ENCODE measurements around the gene PDE8B.

Gene PDE8B

DNA sequence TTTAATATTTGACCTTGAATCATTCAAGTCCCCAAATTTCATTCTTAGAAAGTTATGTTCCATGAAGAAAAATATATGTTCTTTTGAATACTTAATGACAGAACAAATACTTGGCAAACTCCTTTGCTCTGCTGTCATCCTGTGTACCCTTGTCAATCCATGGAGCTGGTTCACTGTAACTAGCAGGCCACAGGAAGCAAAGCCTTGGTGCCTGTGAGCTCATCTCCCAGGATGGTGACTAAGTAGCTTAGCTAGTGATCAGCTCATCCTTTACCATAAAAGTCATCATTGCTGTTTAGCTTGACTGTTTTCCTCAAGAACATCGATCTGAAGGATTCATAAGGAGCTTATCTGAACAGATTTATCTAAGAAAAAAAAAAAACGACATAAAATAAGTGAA, 216.2 kb downstream of the PDE8B start:
- H3K4me3 ChIP-seq (ENCODE audit: low read depth, low read length) = no peak overlapping the region
- TF ChIP-seq, protein P1, sequence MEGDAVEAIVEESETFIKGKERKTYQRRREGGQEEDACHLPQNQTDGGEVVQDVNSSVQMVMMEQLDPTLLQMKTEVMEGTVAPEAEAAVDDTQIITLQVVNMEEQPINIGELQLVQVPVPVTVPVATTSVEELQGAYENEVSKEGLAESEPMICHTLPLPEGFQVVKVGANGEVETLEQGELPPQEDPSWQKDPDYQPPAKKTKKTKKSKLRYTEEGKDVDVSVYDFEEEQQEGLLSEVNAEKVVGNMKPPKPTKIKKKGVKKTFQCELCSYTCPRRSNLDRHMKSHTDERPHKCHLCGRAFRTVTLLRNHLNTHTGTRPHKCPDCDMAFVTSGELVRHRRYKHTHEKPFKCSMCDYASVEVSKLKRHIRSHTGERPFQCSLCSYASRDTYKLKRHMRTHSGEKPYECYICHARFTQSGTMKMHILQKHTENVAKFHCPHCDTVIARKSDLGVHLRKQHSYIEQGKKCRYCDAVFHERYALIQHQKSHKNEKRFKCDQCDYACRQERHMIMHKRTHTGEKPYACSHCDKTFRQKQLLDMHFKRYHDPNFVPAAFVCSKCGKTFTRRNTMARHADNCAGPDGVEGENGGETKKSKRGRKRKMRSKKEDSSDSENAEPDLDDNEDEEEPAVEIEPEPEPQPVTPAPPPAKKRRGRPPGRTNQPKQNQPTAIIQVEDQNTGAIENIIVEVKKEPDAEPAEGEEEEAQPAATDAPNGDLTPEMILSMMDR (IDR thresholded peaks at IDR 0.05; ENCODE audit: low read depth, low read length) = no peak

DNA sequence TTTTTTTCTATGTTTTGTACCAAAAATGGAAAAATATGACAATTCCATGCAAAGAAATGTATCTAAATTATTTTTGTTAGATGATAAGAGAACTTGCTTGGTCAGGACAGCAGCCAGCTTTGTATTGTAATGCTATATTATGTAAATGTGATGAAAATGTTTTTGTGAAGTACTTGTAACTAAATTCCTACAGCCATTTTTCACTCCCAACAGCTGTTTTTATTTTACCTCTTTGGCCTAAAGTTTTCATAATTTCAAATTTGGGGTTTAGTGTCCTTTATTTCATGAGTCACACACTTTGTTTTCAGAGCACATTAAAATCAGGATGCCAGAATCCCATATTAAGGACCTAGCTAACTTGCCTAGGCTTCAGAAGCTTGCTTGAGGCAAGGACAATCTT, 217.5 kb downstream of the PDE8B start:
- H3K4me3 ChIP-seq (ENCODE audit: low read depth, low read length) = no peak overlapping the region
- TF ChIP-seq, protein P1 (IDR thresholded peaks at IDR 0.05; ENCODE audit: low read depth, low read length) = no peak

DNA sequence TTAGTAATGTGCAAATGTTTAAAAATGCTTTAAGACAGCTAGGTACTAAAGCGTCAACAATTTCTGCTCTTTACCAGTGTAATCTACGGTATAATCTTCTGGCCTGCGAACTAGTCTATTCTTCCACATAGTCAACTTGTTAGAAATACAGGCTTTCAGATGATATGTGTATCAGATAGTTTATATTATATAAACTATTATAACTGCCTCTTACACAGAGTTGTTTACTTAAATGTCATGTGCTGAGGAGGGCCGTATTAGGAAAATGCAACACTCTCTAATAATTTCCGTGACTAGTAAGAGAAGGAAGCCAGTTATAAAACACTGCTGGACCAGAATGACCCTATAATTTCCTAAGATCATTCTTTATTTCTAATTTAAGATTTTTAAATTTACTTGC, 218.0 kb downstream of the PDE8B start:
- TF ChIP-seq, protein P1 (IDR thresholded peaks at IDR 0.05; ENCODE audit: low read depth, low read length) = no peak
- no peak overlapping the region for H3K4me3 ChIP-seq (ENCODE audit: low read depth, low read length)

DNA sequence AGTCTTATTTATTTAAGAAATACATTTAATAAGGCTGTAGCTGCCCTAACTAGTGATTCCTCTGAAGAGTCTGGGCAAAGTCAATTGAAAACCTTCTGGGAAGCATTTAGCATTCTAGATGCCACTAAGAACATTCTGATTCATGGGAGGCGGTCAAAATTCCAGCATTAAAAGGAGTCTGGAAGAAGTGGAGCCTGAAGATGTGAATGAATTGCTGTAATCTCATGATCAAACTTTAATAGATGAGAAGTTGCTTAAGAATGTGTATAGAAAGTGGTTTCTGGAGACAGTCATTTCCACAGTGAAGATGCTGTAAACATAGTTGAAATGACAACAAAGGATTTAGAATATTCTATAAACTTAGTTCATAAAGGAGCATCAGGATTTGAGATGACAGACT, 220.2 kb downstream of the PDE8B start:
- no peak overlapping the region for H3K4me3 ChIP-seq (ENCODE audit: low read depth, low read length)
- TF ChIP-seq, protein P1 (IDR thresholded peaks at IDR 0.05; ENCODE audit: low read depth, low read length) = no peak

DNA sequence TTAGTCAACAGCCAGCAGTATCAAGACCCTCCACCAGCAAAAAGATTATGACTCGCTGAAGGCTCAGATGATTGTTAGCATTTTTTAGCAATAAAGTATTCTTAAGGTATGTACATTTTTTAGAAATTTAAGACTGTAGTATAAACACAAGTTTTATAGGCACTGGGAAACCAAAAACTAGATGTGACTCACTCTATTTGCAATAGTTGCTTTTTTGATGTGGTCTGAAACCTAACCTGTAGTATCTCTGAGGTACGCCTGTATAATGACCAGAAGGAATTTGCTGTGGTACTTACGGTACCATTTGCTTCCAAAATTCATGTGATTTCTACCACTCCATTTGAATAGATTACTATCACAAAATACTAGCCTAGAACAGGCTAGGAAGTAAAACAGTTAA, 220.8 kb downstream of the PDE8B start:
- no peak overlapping the region for H3K4me3 ChIP-seq (ENCODE audit: low read depth, low read length)

DNA sequence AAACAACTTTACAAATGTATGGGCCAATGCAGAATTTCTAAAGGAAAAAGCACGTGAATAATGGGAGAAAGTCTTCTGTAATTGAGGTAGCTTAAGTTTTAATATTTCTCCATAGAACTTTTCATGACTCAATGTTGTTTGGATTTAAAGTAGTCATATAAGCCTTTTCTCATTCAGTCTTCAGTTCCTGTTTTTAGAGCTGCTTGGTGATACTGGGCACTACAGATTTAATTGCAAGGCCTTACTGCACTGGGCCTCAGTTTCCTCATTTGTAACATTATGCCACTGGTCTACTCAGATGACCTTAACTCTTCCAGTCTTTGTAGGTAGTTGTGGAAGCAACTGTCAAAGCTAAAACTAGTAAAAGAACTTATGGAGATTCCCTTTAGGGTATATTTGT, 221.2 kb downstream of the PDE8B start:
- no peak overlapping the region for H3K4me3 ChIP-seq (ENCODE audit: low read depth, low read length)
- TF ChIP-seq, protein P1 (IDR thresholded peaks at IDR 0.05; ENCODE audit: low read depth, low read length) = no peak

More for the DNA sequence above, 220.8 kb downstream of the PDE8B start:
- TF ChIP-seq, protein P1 (IDR thresholded peaks at IDR 0.05; ENCODE audit: low read depth, low read length) = no peak

DNA sequence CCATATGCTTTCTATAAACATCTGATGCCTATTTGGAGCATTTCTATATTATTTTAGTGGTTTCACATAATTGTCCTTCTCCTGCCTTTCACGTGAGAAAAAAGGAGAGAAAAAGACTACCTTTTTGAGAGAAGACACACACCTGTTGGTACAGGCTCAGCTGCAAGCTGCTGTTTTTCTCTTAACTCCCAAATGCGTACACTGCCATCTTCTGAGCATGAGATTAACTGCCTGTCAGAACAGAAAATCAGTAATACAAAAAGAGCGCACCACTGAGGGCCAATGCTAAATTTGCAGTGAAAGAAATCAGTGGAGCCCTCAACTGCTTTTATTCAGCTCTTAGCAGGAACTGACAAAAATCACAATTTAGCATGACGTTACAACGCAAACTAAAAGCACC, 226.7 kb downstream of the PDE8B start:
- TF ChIP-seq, protein P1 (IDR thresholded peaks at IDR 0.05; ENCODE audit: low read depth, low read length) = no peak
- H3K4me3 ChIP-seq (ENCODE audit: low read depth, low read length) = no peak overlapping the region
